GM12878 (cell line): ENCODE measurements around the gene RERE. TPM values are rescaled to one million over a fixed set of nuclear protein-coding genes. Genes with fewer than 3 reads are reported as not detected.

Source experiments
- ATAC-seq: fragments of 200-7000 bp; cut with Tn5 transposase; 3 replicates; pipeline ENCODE4 v1.9.1; 2020; ENCODE audit warnings: mild to moderate bottlenecking, moderate library complexity
- Bru-seq: library from RNA; stranded (reverse); fragments of 400-500 nt; gene quantifications from one replicate; lab custom pipeline; 2021; lab: Mats Ljungman, UMichigan
- BruChase-seq, 2 experiments: library from RNA; stranded (reverse); fragments of 400-500 nt; gene quantifications; one replicate each; lab custom pipeline; 2021; lab: Mats Ljungman, UMichigan
- BruUV-seq: library from RNA; stranded (reverse); fragments of 400-500 nt; replicated peaks from 2 replicates; lab custom pipeline; 2021; lab: Mats Ljungman, UMichigan
- CTCF ChIA-PET: fragments of 300-600 bp; sonication (Branson Sonifier 250); formaldehyde crosslinking; extraction: SDS; loops from one replicate; lab custom pipeline; 2021; ENCODE audit warnings: inconsistent platforms; lab: Yijun Ruan, JAX
- POLR2A ChIA-PET: fragments of 350-600 bp; formaldehyde crosslinking; extraction: SDS; loops from one replicate; lab custom pipeline; 2021; ENCODE audit warnings: inconsistent platforms; lab: Charles Lee
- RAD21 ChIA-PET: fragments of 300-600 bp; sonication (Branson Sonifier 250); formaldehyde crosslinking; loops from one replicate; lab custom pipeline; 2023; ENCODE audit warnings: antibody characterized with exemption; ENCODE audit not compliant: unreplicated experiment; lab: Charles Lee
- SMC1A ChIA-PET: fragments of 300-600 bp; sonication (Branson Sonifier 250); formaldehyde crosslinking; loops from one replicate; lab custom pipeline; 2023; ENCODE audit not compliant: unreplicated experiment, uncharacterized antibody; lab: Charles Lee
- DNase-seq: peaks from one replicate; pipeline ENCODE4 v3.0.0-alpha.2; 2011; ENCODE audit warnings: low read depth, low spot score
- FAIRE-seq: peaks from 3 replicates; lab custom pipeline; 2011; peaks lifted over from hg19 to GRCh38; lab: Jason Lieb, UNC
- H2AFZ ChIP-seq: 2 replicates; pipeline ENCODE4 v1.6.0; 2011; ENCODE audit warnings: low read depth, low read length, control low read depth; ENCODE audit not compliant: control insufficient read depth
- H3K27ac ChIP-seq: 2 replicates; pipeline ENCODE4 v1.5.1; 2011; ENCODE audit warnings: control low read depth; ENCODE audit not compliant: control insufficient read depth, insufficient read depth
- H3K27me3 ChIP-seq, 2 experiments: replicated peaks in 1 of 2; 2 replicates each; pipeline versions ENCODE4 v1.6.0 to v1.6.1; 2011; ENCODE audit warnings: low read length in 1 of 2; ENCODE audit not compliant: control insufficient read depth in 2 of 2, insufficient read depth in 2 of 2
- H3K36me3 ChIP-seq, 2 experiments: 2 replicates each; pipeline ENCODE4 v1.5.1; 2011; ENCODE audit warnings: low read length in 1 of 2; ENCODE audit not compliant: control insufficient read depth in 2 of 2, insufficient read depth in 2 of 2
- H3K4me1 ChIP-seq: 2 replicates; pipeline ENCODE4 v1.6.1; 2011; ENCODE audit warnings: mild to moderate bottlenecking, low read length, moderate library complexity, mixed read lengths; ENCODE audit not compliant: control insufficient read depth, insufficient read depth
- H3K4me2 ChIP-seq: 2 replicates; pipeline ENCODE4 v1.6.0; 2011; ENCODE audit warnings: control low read depth; ENCODE audit not compliant: control insufficient read depth, insufficient read depth
- H3K4me3 ChIP-seq: fragments of 200-600 bp; sonication (generic); 2 replicates; pipeline ENCODE4 v1.5.1; 2016
- H3K79me2 ChIP-seq: 2 replicates; pipeline ENCODE4 v1.6.0; 2011; ENCODE audit warnings: low read length; ENCODE audit not compliant: control insufficient read depth, insufficient read depth
- H3K9ac ChIP-seq: 2 replicates; pipeline ENCODE4 v1.8.0; 2011; ENCODE audit warnings: low read length, control low read depth, mixed read lengths; ENCODE audit not compliant: control insufficient read depth, insufficient read depth
- H3K9me3 ChIP-seq: replicated peaks from 3 replicates; pipeline ENCODE4 v1.5.1; 2011; ENCODE audit warnings: mild to moderate bottlenecking, low read length; ENCODE audit not compliant: control insufficient read depth, insufficient read depth
- H4K20me1 ChIP-seq: 2 replicates; pipeline ENCODE4 v1.6.0; 2011; ENCODE audit not compliant: control insufficient read depth, insufficient read depth
- BCL3 ChIP-seq: IDR thresholded peaks from 2 replicates; pipeline ENCODE4 v1.6.1; 2011; ENCODE audit warnings: borderline replicate concordance, low read depth, mild to moderate bottlenecking, moderate library complexity, low read length; ENCODE audit not compliant: insufficient read depth, poor library complexity, severe bottlenecking
- MYB ChIP-seq: fragments of 150-350 bp; IDR thresholded peaks from 2 replicates; pipeline ENCODE4 v1.6.1; 2014; ENCODE audit warnings: mild to moderate bottlenecking, low read depth, low read length, borderline replicate concordance
- SIX5 ChIP-seq: IDR thresholded peaks from 2 replicates; pipeline ENCODE4 v1.6.1; 2011; ENCODE audit warnings: mild to moderate bottlenecking, low read depth, low read length, moderate library complexity; ENCODE audit not compliant: severe bottlenecking
- YBX1 ChIP-seq: fragments of 450-650 bp; IDR thresholded peaks from 2 replicates; pipeline ENCODE4 v1.6.1; 2016; ENCODE audit warnings: antibody characterized with exemption
- ZNF217 ChIP-seq: fragments of 450-650 bp; IDR thresholded peaks from 2 replicates; pipeline ENCODE4 v1.6.1; 2017; ENCODE audit warnings: antibody characterized with exemption, mild to moderate bottlenecking
- WGBS: methylation state at CpG from one replicate; pipeline ENCODE4 v1.1.6; 2016; ENCODE audit warnings: low lambda C conversion rate; ENCODE audit not compliant: insufficient replicate concordance, insufficient coverage; ENCODE audit errors: missing lambda C conversion rate; 5-methylcytosine and 5-hydroxymethylcytosine counted together
- in situ Hi-C: fragments of 300-500 bp; cut with MboI; formaldehyde crosslinking; loops from 9 replicates; pipeline ENCODE4 v1.14.3; 2018; ENCODE audit warnings: mixed read lengths
- intact Hi-C: fragments of 100-400 bp; cut with micrococcal nuclease; formaldehyde crosslinking; loops from one replicate; pipeline ENCODE4 v1.14.2; 2022; ENCODE audit not compliant: unreplicated experiment
- long read RNA-seq, 2 experiments: library from polyadenylated mRNA; unstranded; transcript quantifications; one replicate each; pipeline ENCODE4 v2.0.0, GENCODE V29; 2019 to 2020
- polyA minus RNA-seq, 3 experiments: library from RNA; depleted of rRNA, polyadenylated mRNA; stranded (reverse); fragments of >200 nt; gene quantifications; 2 replicates each; pipeline ENCODE4 v1.2.3, GENCODE V29; 2011
- polyA plus RNA-seq, 11 experiments: library from polyadenylated mRNA; depleted of rRNA in 4 of 11; unstranded in 6 of 11; stranded (reverse) in 5 of 11; fragments of >200 nt; fragmentation: Nextera tagmentation in 4 of 11; fragmentation: Illumina TruSeq in 1 of 11; extraction: Ambion mirVana in 4 of 11; extraction: Trizol in 1 of 11; gene quantifications; 1 replicate in 1 of 11; 2 replicates in 10 of 11; pipeline versions ENCODE4 v1.2.1 to v1.2.3, GENCODE V29; 2011 to 2016; ENCODE audit warnings: inconsistent platforms in 2 of 11, missing spikeins in 2 of 11, low read depth in 1 of 11
- total RNA-seq, 4 experiments: library from RNA; depleted of rRNA in 3 of 4; stranded (reverse); fragments of >200 nt in 3 of 4; fragmentation: Illumina TruSeq in 1 of 4; extraction: Trizol in 1 of 4; gene quantifications; 2 replicates each; pipeline versions ENCODE4 v1.2.1 to v1.2.3, GENCODE V29; 2013 to 2021
- TF ChIP-seq, protein P1 (sequence below): fragments of 450-650 bp; IDR thresholded peaks from 2 replicates; pipeline ENCODE4 v1.6.1; 2016; ENCODE audit warnings: mild to moderate bottlenecking
- TF ChIP-seq, protein P2 (sequence below): IDR thresholded peaks from 2 replicates; pipeline ENCODE4 v1.6.1; 2011; ENCODE audit warnings: mild to moderate bottlenecking, low read depth, low read length, moderate library complexity; ENCODE audit not compliant: insufficient replicate concordance
- TF ChIP-seq, protein P3 (sequence below): fragments of 450-650 bp; formaldehyde crosslinking; IDR thresholded peaks from 2 replicates; pipeline ENCODE4 v1.4.0; 2020; ENCODE audit warnings: mild to moderate bottlenecking, moderate library complexity

Gene RERE
- 221 and 235 TPM in 2 replicates for total RNA-seq (2013; cell fraction: nucleolus; rRNA removed)
- total RNA-seq (2014; rRNA removed) = 27.6 and 41.7 TPM in 2 replicates
- 14.6 and 20.3 TPM in 2 replicates for total RNA-seq (2014; rRNA removed; fragmentation: Illumina TruSeq; extraction: Trizol)
- 58.9 and 60.5 TPM in 2 replicates for total RNA-seq (2021)
- polyA plus RNA-seq (2011; ENCODE audit: low read depth) = 14.5 TPM
- 7.0 and 8.9 TPM in 2 replicates for polyA plus RNA-seq (2011; rRNA removed)
- 6.9 and 8.9 TPM in 2 replicates for polyA plus RNA-seq (2011; cell fraction: cytosol; rRNA removed)
- polyA plus RNA-seq (2011; cell fraction: nucleus; rRNA removed) = 35.2 and 62.7 TPM in 2 replicates
- 21.5 and 24.0 TPM in 2 replicates for polyA plus RNA-seq (2012)
- polyA plus RNA-seq (2014; fragmentation: Illumina TruSeq; extraction: Trizol) = 21.2 and 25.3 TPM in 2 replicates
- 1 to 10 TPM; 5.2 to 5.9 TPM for polyA plus RNA-seq (2014; fragmentation: Nextera tagmentation; extraction: Ambion mirVana)
- 20.9 and 23.0 TPM in 2 replicates for polyA plus RNA-seq (2014; rRNA removed)
- 10 to 100 TPM; 15.8 to 20.2 TPM for polyA plus RNA-seq (2016; fragmentation: Nextera tagmentation; extraction: Ambion mirVana)
- polyA minus RNA-seq (2011; rRNA and poly(A)+ RNA removed) = 76.2 and 90.7 TPM in 2 replicates
- polyA minus RNA-seq (2011; cell fraction: cytosol; rRNA and poly(A)+ RNA removed) = 35.8 and 43.2 TPM in 2 replicates
- polyA minus RNA-seq (2011; cell fraction: nucleus; rRNA and poly(A)+ RNA removed) = 57.2 and 65.5 TPM in 2 replicates
- percentile 88 among the genes with signal in this experiment for Bru-seq, nascent RNA
- percentile 85 among the genes with signal in this experiment for BruChase-seq, experiment 1, labeled RNA remaining after a 6-hour chase
- percentile 80 among the genes with signal in this experiment for BruChase-seq, experiment 2, labeled RNA remaining after a 2-hour chase
- long read RNA-seq, experiment 1, partial matches to known transcripts = 0 of 5 reads
- long read RNA-seq, experiment 1, other reads (novel, unspliced or antisense) = 5 of 5 reads
- long read RNA-seq, experiment 2, partial matches to known transcripts = 0 of 23 reads
- long read RNA-seq, experiment 2, other reads (novel, unspliced or antisense) = 23 of 23 reads

GRCh38 chr1:8817412-8818324 lies at the start of gene RERE:
Gene RERE, minus strand, starts transcription at chr1:8817640.
- H3K27ac ChIP-seq = peak within 1 kb of the TSS; percentile 95
- ChIA-PET CTCF (interaction anchor here (1.0 kb wide), 1 partner anchor 90 kb away, joined by 3 read pairs; no protein-coding TSS in a partner anchor), POLR2A (interaction anchor here (0.7 to 3.4 kb wide), 6 partner anchors 10 to 395 kb away, joined by 3 to 27 read pairs (median 4); no protein-coding TSS in a partner anchor), RAD21 (interaction anchor here (0.6 to 1.9 kb wide), 2 partner anchors 17 to 57 kb away, joined by 3 to 5 read pairs; no protein-coding TSS in a partner anchor), SMC1A (interaction anchor here (1.2 to 3.5 kb wide), 2 partner anchors 54 to 90 kb away, joined by 3 to 22 read pairs; no protein-coding TSS in a partner anchor)
- H3K36me3 ChIP-seq = no peaks in the 10 kb centered on the region
- in situ Hi-C loops (no loop called here), intact Hi-C loops (loop anchor here (5.0 kb wide), 1 partner anchor 55 kb away; no protein-coding TSS in a partner anchor)
- FAIRE-seq = peak; percentile 64
- no TSS peak for BruUV-seq
- WGBS = under 1% methylated on average over 59 of the region's 82 CpGs
- no peaks in the 10 kb centered on the region for H3K9me3 ChIP-seq
- H3K4me3 ChIP-seq = peak within 1 kb of the TSS; percentile 91
- ATAC-seq = peak; percentile 92
- H3K79me2 ChIP-seq = peaks cover 48% of the 10 kb centered on the region
- H3K27me3 ChIP-seq = no peaks in the 10 kb centered on the region
- H4K20me1 ChIP-seq = no peaks in the 10 kb centered on the region
- H3K4me2 ChIP-seq = peak within 1 kb of the TSS; percentile 58
- no peaks in the 10 kb centered on the region for H3K4me1 ChIP-seq
- peak within 1 kb of the TSS; percentile 78 for H2AFZ ChIP-seq
- DNase-seq = peak; percentile 74
- peak within 1 kb of the TSS; percentile 95 for H3K9ac ChIP-seq
- TF ChIP-seq, protein P1, sequence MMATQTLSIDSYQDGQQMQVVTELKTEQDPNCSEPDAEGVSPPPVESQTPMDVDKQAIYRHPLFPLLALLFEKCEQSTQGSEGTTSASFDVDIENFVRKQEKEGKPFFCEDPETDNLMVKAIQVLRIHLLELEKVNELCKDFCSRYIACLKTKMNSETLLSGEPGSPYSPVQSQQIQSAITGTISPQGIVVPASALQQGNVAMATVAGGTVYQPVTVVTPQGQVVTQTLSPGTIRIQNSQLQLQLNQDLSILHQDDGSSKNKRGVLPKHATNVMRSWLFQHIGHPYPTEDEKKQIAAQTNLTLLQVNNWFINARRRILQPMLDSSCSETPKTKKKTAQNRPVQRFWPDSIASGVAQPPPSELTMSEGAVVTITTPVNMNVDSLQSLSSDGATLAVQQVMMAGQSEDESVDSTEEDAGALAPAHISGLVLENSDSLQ = no peak
- TF ChIP-seq MYB = no peak
- TF ChIP-seq, protein P2, sequence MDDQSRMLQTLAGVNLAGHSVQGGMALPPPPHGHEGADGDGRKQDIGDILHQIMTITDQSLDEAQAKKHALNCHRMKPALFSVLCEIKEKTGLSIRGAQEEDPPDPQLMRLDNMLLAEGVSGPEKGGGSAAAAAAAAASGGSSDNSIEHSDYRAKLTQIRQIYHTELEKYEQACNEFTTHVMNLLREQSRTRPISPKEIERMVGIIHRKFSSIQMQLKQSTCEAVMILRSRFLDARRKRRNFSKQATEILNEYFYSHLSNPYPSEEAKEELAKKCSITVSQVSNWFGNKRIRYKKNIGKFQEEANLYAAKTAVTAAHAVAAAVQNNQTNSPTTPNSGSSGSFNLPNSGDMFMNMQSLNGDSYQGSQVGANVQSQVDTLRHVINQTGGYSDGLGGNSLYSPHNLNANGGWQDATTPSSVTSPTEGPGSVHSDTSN = no peak
- no peak for TF ChIP-seq SIX5
- TF ChIP-seq, protein P3, sequence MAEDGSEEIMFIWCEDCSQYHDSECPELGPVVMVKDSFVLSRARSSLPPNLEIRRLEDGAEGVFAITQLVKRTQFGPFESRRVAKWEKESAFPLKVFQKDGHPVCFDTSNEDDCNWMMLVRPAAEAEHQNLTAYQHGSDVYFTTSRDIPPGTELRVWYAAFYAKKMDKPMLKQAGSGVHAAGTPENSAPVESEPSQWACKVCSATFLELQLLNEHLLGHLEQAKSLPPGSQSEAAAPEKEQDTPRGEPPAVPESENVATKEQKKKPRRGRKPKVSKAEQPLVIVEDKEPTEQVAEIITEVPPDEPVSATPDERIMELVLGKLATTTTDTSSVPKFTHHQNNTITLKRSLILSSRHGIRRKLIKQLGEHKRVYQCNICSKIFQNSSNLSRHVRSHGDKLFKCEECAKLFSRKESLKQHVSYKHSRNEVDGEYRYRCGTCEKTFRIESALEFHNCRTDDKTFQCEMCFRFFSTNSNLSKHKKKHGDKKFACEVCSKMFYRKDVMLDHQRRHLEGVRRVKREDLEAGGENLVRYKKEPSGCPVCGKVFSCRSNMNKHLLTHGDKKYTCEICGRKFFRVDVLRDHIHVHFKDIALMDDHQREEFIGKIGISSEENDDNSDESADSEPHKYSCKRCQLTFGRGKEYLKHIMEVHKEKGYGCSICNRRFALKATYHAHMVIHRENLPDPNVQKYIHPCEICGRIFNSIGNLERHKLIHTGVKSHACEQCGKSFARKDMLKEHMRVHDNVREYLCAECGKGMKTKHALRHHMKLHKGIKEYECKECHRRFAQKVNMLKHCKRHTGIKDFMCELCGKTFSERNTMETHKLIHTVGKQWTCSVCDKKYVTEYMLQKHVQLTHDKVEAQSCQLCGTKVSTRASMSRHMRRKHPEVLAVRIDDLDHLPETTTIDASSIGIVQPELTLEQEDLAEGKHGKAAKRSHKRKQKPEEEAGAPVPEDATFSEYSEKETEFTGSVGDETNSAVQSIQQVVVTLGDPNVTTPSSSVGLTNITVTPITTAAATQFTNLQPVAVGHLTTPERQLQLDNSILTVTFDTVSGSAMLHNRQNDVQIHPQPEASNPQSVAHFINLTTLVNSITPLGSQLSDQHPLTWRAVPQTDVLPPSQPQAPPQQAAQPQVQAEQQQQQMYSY = no peak
- TF ChIP-seq ZNF217 = 0 out of 2 replicates have a peak, but pooled peaks have one; percentile 17
- no peak for TF ChIP-seq YBX1
- TF ChIP-seq BCL3 = no peak
